ENCODE data around the gene MOG. TPM values are rescaled to one million over a fixed set of nuclear protein-coding genes. Genes with fewer than 3 reads are reported as not detected.

Gene MOG
- total RNA-seq (not detected), total RNA-seq (0 to 0.20 (median 0) reads per million in 172 experiments)
- not detected for polyA plus RNA-seq (2013, experiment 1 of 2)
- polyA plus RNA-seq (2013, experiment 2 of 2): 0.08 TPM

DNA sequence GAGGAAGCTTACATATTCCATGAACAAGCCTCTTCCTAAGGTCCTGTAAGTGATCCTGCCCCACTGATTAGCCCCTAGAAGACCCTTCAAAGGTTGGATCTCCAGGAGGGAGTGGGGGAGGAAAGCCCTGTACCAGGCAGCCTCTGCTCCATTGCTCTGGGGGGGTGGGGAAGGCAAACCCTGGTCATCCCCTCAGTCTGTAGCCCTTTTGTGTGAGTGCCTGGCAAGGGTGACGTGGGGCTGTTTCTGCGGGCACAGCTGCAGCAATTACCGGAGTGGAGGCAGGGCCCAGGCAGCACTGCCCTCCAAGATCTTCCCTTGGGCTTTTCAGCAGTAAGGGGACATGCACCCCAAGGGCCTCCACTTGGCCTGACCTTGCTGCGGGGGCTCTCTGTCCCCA lies at the start of gene MOG:
Gene MOG, plus strand, starts transcription at position 295 of the 400 bp plus-strand sequence. CDS start 118 bp downstream, outside the sequence.
- Mint-ChIP-seq H3K9me3 (no peaks in the 10 kb centered on the region), H3K27me3 (peaks cover 45% of the 10 kb centered on the region), H3K36me3 (ENCODE audit: low read depth) (no peaks in the 10 kb centered on the region), H3K27ac (no peak within 1 kb of the TSS), H3K4me1 (ENCODE audit: low read depth) (peaks cover 1% of the 10 kb centered on the region), H3K4me3 (no peak within 1 kb of the TSS)
- TF ChIP-seq, protein P1, sequence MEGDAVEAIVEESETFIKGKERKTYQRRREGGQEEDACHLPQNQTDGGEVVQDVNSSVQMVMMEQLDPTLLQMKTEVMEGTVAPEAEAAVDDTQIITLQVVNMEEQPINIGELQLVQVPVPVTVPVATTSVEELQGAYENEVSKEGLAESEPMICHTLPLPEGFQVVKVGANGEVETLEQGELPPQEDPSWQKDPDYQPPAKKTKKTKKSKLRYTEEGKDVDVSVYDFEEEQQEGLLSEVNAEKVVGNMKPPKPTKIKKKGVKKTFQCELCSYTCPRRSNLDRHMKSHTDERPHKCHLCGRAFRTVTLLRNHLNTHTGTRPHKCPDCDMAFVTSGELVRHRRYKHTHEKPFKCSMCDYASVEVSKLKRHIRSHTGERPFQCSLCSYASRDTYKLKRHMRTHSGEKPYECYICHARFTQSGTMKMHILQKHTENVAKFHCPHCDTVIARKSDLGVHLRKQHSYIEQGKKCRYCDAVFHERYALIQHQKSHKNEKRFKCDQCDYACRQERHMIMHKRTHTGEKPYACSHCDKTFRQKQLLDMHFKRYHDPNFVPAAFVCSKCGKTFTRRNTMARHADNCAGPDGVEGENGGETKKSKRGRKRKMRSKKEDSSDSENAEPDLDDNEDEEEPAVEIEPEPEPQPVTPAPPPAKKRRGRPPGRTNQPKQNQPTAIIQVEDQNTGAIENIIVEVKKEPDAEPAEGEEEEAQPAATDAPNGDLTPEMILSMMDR (IDR thresholded peaks at IDR 0.05): no peak
- Histone ChIP-seq H3K4me1 (ENCODE audit: insufficient read depth, low read length) (peaks cover 4% of the 10 kb centered on the region), H3K36me3 (ENCODE audit: insufficient read depth, low read length) (no peaks in the 10 kb centered on the region), H3K9me3 (ENCODE audit: control insufficient read depth in 1 of 2, insufficient read depth in 1 of 2, low read length in 2 of 2) (no peaks in the 10 kb centered on the region), H3K27ac (ENCODE audit: low read depth in 1 of 2, low read length in 2 of 2) (no peak within 1 kb of the TSS), H3K4me3 (ENCODE audit: low read length) (no peak within 1 kb of the TSS), H3K27me3 (ENCODE audit: control insufficient read depth in 1 of 2, insufficient read depth in 2 of 2, low read length in 2 of 2) (peaks cover 2 to 19% of the 10 kb centered on the region in 2 experiments)
- POLR2A ChIA-PET: no interaction called here
- intact Hi-C loops (cut with DNase I, micrococcal nuclease): no loop called here
- DNase-seq (no peak), ATAC-seq (ENCODE audit: poor library complexity) (no peak)
- CTCF ChIA-PET: no interaction called here

- intact Hi-C loops (cut with DNase I, micrococcal nuclease): no loop called here
- Histone ChIP-seq H3K4me1 (ENCODE audit: insufficient read depth, low read length) (no peaks in the 10 kb centered on the region), H3K27me3 (ENCODE audit: control insufficient read depth in 1 of 2, insufficient read depth in 2 of 2, low read length in 2 of 2) (no peaks in the 10 kb centered on the region), H3K36me3 (ENCODE audit: insufficient read depth, low read length) (peaks cover 68% of the 10 kb centered on the region), H3K27ac (ENCODE audit: low read depth in 1 of 2, low read length in 2 of 2) (no peak overlapping the region), H3K4me3 (ENCODE audit: low read length) (no peak overlapping the region), H3K9me3 (ENCODE audit: control insufficient read depth in 1 of 2, insufficient read depth in 1 of 2, low read length in 2 of 2) (no peaks in the 10 kb centered on the region)
- DNase-seq: no peak
- no peaks in the 10 kb centered on the region for H3K4me1 Mint-ChIP-seq (ENCODE audit: low read depth)
- no peaks in the 10 kb centered on the region for H3K27me3 Mint-ChIP-seq
- H3K4me3 Mint-ChIP-seq: no peak overlapping the region
- TF ChIP-seq, protein P1 (IDR thresholded peaks at IDR 0.05): no peak
- ChIA-PET POLR2A (no interaction called here), CTCF (no interaction called here)
- H3K9me3 Mint-ChIP-seq: no peaks in the 10 kb centered on the region
- no peak for ATAC-seq (ENCODE audit: poor library complexity)
- peaks cover 91% of the 10 kb centered on the region for H3K36me3 Mint-ChIP-seq (ENCODE audit: low read depth)
- H3K27ac Mint-ChIP-seq: no peak overlapping the region
Observed at GRCh38 chr6:29608131-29608530, 48.8 kb upstream of the MOG start.

DNA sequence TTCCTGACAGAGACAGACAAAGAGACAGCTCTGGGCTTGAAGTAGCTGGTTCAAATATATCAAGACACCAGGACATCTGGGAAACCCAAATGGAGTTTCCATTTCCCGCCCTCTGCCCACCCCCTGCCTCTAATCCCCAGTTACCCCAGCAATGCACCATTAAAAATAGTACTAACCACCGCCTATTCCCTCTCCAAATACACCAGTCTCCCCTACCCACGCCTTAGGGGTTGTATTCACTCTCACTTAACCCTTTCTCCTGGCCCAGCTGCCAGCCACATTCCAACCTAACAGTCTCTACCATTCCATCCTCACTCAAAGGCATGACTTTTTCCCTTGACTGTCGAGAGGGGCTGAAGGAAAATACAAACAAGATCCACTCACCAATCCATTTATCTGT lies 46.4 kb upstream of the MOG start:
- ChIA-PET CTCF (no interaction called here), POLR2A (no interaction called here)
- no peak overlapping the region for H3K4me3 ChIP-seq (ENCODE audit: low read length)
- no peak for ATAC-seq (ENCODE audit: poor library complexity)
- Mint-ChIP-seq H3K4me1 (ENCODE audit: low read depth) (no peaks in the 10 kb centered on the region), H3K36me3 (ENCODE audit: low read depth) (peaks cover 86% of the 10 kb centered on the region), H3K27me3 (no peaks in the 10 kb centered on the region), H3K27ac (no peak overlapping the region), H3K9me3 (no peaks in the 10 kb centered on the region), H3K4me3 (no peak overlapping the region)
- no peaks in the 10 kb centered on the region for H3K9me3 ChIP-seq (ENCODE audit: control insufficient read depth in 1 of 2, insufficient read depth in 1 of 2, low read length in 2 of 2)
- H3K36me3 ChIP-seq (ENCODE audit: insufficient read depth, low read length): peaks cover 60% of the 10 kb centered on the region
- no peak overlapping the region for H3K27ac ChIP-seq (ENCODE audit: low read depth in 1 of 2, low read length in 2 of 2)
- H3K4me1 ChIP-seq (ENCODE audit: insufficient read depth, low read length): no peaks in the 10 kb centered on the region
- DNase-seq: no peak
- intact Hi-C loops (cut with DNase I, micrococcal nuclease): no loop called here
- TF ChIP-seq, protein P1 (IDR thresholded peaks at IDR 0.05): no peak
- H3K27me3 ChIP-seq (ENCODE audit: control insufficient read depth in 1 of 2, insufficient read depth in 2 of 2, low read length in 2 of 2): no peaks in the 10 kb centered on the region

All from CD4-positive, alpha-beta T cell (primary cell).